Hematopoietic multipotent progenitor cell treated with erythropoietin and hydrocortisone succinate and interleukin-3 and kit ligand, for 4 days (in vitro differentiated cells): ENCODE results near the gene TMEM260.
"Not testable (repeated sequence)": the region's sequence is repeated elsewhere in the genome, so short reads cannot be mapped to it uniquely, and the experiment has no call there.

Experiments
- DNase-seq: peaks from one replicate; pipeline ENCODE4 v3.0.0-alpha.2; 2015

TMEM260 gene

DNA sequence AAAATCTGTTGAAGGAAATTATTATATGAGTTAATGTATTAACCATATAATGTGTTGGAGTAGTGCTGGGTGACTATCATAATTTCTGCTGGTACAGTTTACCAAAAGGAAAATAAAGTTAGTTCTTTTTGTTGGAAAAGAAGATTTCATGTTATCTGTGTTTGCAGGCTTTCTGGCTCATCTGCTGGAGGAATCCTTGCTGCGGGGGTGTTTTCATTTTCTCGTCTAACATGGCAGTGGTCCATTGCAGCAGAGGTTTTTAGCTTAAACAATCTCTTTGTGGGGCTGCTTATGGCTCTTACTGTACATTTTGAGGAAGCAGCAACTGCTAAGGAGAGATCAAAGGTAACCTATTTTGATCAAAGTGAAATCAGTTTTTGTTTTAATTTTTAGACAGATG, 24.1 kb downstream of the TMEM260 start:
- no peak for DNase-seq

DNA sequence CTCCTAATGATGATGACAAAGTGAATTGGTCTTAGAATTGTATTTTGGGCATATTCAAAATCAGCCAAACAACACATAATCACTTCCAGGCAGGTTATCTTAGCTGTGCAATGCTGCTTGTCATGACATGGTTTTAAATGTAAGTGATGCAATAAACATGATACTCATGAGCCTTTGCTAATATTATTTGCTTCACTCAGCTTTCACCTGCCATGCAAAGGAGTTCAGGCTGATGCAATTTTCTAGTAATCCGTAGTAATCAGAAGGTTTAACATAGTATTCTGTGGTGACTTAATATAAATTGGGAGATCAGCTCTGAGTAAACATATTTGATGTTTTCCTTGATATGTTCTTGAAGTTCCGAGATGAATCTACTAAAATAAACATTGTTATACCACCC, 29.1 kb downstream of the TMEM260 start:
- no peak for DNase-seq

- not testable (repeated sequence) for DNase-seq
These were observed 32.1 kb downstream of the TMEM260 start for GRCh38 chr14:56611663-56612062.

DNA sequence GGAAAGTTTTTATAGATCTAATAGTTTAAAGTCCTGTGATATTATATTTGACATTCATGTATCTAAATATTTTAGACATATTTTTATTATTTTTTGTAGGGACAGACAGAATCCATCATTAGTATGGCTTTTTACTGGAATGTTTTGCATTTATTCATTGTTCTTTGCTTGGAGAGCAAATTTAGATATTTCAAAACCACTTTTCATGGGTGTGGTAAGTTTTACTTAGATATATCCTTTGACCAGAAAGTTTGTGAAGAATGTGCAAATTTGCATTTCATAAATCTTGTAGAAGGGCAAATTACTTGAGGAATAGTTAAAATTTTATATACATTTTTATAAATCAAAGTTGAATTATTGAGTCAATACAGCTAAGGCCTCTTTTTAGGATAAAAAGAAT, 37.5 kb downstream of the TMEM260 start:
- no peak for DNase-seq

- DNase-seq, result no peak
These were observed 51.1 kb downstream of the TMEM260 start for GRCh38 chr14:56630707-56631106.

- DNase-seq, result peak; percentile 29
These were observed 52.6 kb downstream of the TMEM260 start for GRCh38 chr14:56632195-56632594.

GRCh38 chr14:56633544-56633943, 53.9 kb downstream of the TMEM260 start:
- DNase-seq, result no peak

- no peak for DNase-seq
These were observed 55.4 kb downstream of the TMEM260 start for GRCh38 chr14:56635041-56635440.

DNA sequence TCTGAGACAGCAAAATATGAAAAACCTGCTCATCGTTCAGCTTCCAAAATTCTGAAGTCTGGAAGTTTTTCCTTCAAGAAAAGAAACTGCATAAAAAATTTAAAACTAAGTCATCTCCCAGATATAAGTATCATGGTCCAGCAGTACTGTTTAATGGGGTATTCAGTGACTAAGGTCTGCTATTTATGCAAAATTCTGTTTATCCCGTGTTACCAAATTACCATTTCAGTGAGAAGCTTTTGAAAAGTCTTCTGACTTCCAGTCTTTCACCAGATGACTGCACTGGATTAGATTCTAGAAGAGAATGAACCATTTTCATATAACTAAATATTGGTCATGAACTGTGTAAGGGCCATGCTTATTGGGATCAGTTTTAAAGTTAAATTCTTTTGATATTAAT, 67.9 kb downstream of the TMEM260 start:
- no peak for DNase-seq

GRCh38 chr14:56648508-56649301, 69.1 kb downstream of the TMEM260 start:
- no peak for DNase-seq

GRCh38 chr14:56649382-56649781, 69.8 kb downstream of the TMEM260 start:
- DNase-seq, result no peak

DNA sequence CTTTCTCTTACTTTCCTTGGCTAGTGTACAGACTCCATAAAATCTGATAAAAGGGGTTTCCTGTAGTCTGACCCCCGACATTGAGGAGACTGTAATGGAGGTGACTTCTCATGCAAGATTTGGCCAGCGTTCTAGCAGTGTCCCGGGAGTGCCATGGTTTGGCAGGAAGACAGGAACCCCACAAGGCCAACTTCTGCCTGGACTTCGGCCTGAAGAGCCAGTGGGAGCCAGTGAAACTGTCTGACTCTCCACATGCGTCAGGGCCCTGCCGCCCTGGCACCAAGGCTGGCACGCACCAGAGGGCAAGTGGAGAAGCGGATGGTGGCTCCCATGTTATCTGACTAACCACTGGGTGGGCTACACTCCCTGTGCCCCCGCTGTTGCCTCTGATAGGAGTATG, 70.5 kb downstream of the TMEM260 start:
- no peak for DNase-seq

GRCh38 chr14:56650979-56651378, 71.4 kb downstream of the TMEM260 start:
- no peak for DNase-seq

DNA sequence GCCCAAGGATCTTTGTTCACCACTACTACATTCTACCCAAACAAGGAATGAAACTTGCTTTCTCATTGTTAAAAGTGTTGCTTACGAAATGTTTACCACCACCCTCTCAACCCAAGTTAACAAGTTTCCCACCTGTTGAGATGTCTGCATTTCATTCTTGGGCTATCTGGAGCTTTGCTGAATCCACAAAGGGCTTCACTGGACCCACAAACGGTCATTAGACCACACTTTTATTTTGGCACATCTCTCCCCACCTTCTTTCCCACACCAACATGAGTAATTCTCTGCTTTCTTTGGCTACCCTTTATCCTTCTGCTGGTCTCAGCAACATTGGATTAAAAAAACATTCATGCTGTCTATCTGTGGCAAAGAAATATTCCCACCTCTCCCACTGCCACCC, 78.0 kb downstream of the TMEM260 start:
- DNase-seq, result no peak

- no peak for DNase-seq
These were observed 79.8 kb downstream of the TMEM260 start for GRCh38 chr14:56659378-56659777.

DNA sequence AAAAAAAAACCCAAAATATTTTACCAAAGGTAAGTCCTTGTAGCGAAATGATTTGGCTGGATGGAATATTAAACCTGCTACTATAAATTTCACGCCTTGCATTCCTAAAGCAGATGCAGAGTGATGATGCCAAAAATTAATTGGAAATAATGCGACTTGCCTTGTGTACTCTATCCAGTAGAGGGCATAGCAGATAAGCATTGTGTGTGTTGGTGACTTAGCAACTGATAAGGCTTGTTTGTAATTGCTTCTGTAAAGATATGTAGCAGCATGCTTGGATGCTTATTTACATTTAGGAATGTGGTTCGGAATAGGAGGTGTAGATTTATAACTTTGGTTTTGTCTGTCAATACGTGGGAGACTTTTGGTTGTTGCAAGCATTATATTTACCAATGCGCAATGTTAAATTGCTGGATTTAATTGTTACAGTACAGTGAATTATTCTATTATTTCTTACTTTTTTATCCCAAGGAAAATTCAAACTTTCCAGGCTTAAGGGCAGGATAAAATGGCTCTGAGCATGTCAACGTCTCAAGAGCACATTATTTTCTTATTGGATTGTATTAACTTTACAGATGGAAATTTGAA, 80.5 kb downstream of the TMEM260 start:
- DNase-seq, result peak; percentile 77

DNA sequence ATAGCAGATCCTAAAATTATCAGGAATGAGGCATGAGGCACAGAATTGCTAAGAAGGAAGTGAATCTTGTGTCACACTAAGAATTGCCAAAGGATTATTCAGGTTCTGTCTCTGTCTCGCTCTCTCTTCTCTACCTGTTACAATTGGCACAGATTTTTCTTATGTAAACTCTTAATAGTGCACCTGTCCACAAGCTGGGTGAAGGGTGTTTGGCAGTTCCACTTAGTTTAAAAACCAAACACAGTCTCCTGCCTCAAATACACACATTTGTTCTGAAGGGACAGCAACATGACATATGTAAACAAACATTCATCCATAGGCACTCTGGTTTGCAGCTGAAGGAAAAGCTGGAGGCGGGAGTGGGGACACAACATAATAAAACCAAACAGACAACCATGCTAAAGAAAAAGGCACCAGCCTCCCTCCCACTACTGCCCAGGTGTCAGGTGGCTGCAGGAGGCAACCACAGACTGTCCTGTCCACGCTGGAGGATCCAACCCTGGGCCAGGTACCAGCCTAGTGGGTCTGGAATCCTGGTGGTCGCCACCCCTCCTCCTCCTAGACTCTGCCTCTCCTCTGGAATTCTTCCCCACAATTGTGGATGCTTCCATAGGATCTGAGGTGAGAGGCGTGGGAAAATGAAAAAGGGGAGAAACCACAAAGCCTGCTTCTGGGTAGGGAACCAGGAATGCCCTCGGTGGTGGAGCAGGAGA, 81.2 kb downstream of the TMEM260 start:
- no peak for DNase-seq

DNA sequence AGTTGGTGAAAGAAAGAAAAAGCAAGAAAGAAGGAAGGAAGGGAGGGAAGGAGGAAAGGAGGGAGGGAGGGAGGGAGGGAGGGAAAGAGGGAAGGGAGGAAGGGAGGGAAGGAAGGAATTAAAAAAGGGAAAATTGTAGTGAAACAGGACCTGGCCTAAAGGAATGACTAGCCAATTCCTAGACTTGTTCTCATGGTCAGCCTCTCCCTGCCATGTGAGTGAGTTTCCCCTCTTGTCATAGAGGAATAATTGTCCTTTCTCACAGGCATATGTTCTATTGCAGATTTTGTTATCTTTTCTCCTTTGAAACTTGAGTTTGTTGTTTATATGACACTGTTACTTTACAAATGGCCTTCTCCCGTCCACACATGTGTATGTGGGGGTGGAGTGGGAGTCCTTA, 81.9 kb downstream of the TMEM260 start:
- no peak for DNase-seq

- no peak for DNase-seq
These were observed 85.3 kb downstream of the TMEM260 start for GRCh38 chr14:56664811-56665421.

GRCh38 chr14:56666294-56666693, 86.7 kb downstream of the TMEM260 start:
- DNase-seq, result no peak

DNA sequence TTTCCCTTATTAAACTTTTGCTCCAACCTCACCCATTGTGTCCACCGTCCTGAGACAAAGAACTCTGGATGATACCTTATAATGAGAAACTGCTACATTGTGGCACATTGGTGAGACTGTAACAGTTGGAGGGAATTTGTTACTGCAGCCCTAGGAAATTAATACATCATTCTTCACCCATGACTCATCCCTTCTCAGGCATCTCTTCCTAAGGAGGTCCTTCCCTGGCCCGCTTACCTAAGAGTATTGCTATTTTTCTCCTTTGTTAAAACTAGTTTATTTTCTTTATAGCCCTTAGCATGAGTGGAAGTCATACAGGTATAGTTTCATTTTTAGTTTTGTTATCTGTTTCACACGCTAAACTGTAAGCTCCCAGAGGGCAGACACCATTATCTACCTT, 87.1 kb downstream of the TMEM260 start:
- no peak for DNase-seq

- not testable (repeated sequence) for DNase-seq
These were observed 87.7 kb downstream of the TMEM260 start for GRCh38 chr14:56667290-56667689.

DNA sequence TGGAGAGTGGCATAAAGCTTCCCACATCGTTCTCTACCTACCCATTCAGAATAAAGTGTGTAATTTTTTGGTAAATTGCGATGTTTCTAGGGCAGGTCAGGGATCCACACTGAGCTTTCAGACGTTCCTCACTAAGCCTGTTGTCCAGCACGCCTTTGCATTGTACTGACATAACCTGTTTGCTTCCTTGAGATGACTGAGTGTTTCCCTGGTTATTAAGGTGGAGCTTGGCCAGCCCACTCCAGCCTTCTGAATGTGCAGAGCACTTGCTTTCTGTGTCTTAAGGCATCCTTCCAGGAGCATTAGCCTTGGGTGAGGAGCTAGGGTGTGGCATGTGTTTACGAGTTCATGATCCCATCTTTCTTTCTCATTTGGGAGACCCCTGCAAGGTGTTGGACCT, 96.4 kb downstream of the TMEM260 start:
- no peak for DNase-seq

- DNase-seq, result no peak
These were observed 99.2 kb downstream of the TMEM260 start for GRCh38 chr14:56678838-56679237.
